Ascending aorta (tissue), 2 donors: ENCODE data around the gene DCTN1. TPM values are rescaled to one million over a fixed set of nuclear protein-coding genes. Genes with fewer than 3 reads are reported as not detected.

Source experiments
- DNase-seq, 2 donors: peaks; one replicate each; pipeline ENCODE4 v3.0.0-alpha.2; 2019; ENCODE audit warnings: low spot score in 2 of 2
- H3K27ac ChIP-seq, 2 donors: fragments of 200-600 bp; sonication (generic); one replicate each; pipeline ENCODE4 v1.5.1; 2016 to 2017; ENCODE audit warnings: mild to moderate bottlenecking in 1 of 2
- H3K27me3 ChIP-seq: fragments of 200-600 bp; sonication (generic); one replicate; pipeline ENCODE4 v1.5.1; 2017
- H3K36me3 ChIP-seq, 2 donors: fragments of 200-600 bp; sonication (generic); one replicate each; pipeline ENCODE4 v1.5.1; 2016
- H3K4me1 ChIP-seq, 2 donors: fragments of 200-600 bp; sonication (generic); one replicate each; pipeline ENCODE4 v1.5.1; 2016 to 2017; ENCODE audit warnings: mild to moderate bottlenecking in 1 of 2
- H3K4me3 ChIP-seq, 2 donors: fragments of 200-600 bp; sonication (generic); one replicate each; pipeline ENCODE4 v1.5.1; 2016 to 2017; ENCODE audit warnings: mild to moderate bottlenecking in 1 of 2
- H3K9me3 ChIP-seq, 2 donors: fragments of 200-600 bp; sonication (generic); one replicate each; pipeline ENCODE4 v1.5.1; 2016
- CTCF ChIP-seq, 3 experiments: fragments of 200-600 bp in 2 of 3; fragments of 450-650 bp in 1 of 3; sonication (generic) in 2 of 3; IDR thresholded peaks; one replicate each; pipeline ENCODE4 v1.5.1; 2016 to 2019; ENCODE audit warnings: antibody characterized with exemption in 3 of 3, mild to moderate bottlenecking in 1 of 3, moderate library complexity in 1 of 3
- intact Hi-C: fragments of 100-400 bp; cut with DNase I; formaldehyde crosslinking; loops from one replicate; pipeline ENCODE4 v1.15.1; 2023
- total RNA-seq: library from RNA; depleted of rRNA; stranded (reverse); fragments of >200 nt; gene quantifications from one replicate; pipeline ENCODE4 v1.1.0, GENCODE V29; 2016

The DCTN1 gene
- total RNA-seq, 1 donor from 2014 or later = 152 TPM

DNA sequence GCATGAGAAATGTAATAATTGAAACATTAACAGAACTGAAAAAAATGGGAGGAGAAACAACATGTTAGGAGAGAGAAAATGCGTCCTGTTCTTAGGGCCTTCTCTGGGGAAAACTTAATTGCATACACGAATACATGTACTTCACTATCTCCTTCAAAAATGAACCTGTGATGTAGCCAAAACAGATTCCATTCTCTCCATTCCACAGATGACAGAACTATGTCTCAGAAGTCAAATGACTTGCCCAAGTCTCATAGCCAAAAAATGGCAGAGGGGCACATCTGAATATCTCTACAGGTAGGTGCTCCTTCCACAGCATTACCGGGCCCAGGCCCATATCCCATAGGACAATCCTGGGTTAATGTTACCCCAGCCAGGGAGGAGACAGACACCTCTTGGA is 3.9 kb upstream of the DCTN1 start:
- Histone ChIP-seq H3K27ac (peak overlapping the region; percentile 44 to 71), H3K4me1 (peaks cover 15 to 48% of the 10 kb centered on the region in 2 donors), H3K27me3 (no peaks in the 10 kb centered on the region), H3K4me3 (no peak overlapping the region), H3K36me3 (no peaks in the 10 kb centered on the region), H3K9me3 (no peaks in the 10 kb centered on the region)
- intact Hi-C loops = no loop called here
- peak in 1 of 2 donors; percentile 35 for DNase-seq
- TF ChIP-seq CTCF (IDR thresholded peaks at IDR 0.05) = no peak

DNA sequence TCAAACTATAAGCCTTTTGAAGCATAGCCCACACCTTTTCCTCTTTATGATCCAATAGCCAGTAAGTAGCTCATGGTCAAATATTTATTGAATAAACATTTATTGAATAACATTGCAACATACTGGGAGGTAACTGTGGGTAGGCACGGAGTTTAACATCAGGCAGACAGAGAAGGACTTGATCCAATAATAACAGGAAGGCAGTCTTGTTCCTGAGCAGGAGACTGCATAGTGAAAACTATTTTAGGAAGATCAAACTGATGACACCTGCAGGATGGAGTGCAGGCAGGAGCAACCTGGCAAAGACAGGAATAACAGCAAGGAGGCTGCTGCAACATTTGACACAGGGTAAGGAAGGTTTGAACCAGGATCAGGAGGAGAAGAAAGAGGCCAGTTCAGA is 3.1 kb upstream of the DCTN1 start:
- intact Hi-C loops = no loop called here
- no peak overlapping the region for H3K4me3 ChIP-seq
- H3K4me1 ChIP-seq = peaks cover 15 to 48% of the 10 kb centered on the region in 2 donors
- no peaks in the 10 kb centered on the region for H3K9me3 ChIP-seq
- no peaks in the 10 kb centered on the region for H3K27me3 ChIP-seq
- peak overlapping the region; percentile 44 to 71 for H3K27ac ChIP-seq
- H3K36me3 ChIP-seq = peaks cover 0 to under 1% of the 10 kb centered on the region in 2 donors
- peak in 1 of 2 donors; percentile 60 for DNase-seq
- TF ChIP-seq CTCF (IDR thresholded peaks at IDR 0.05) = no peak

GRCh38 chr2:74381751-74382150 is 1.6 kb upstream of the DCTN1 start:
- Histone ChIP-seq H3K36me3 (peaks cover 11 to 15% of the 10 kb centered on the region in 2 donors), H3K4me1 (peaks cover 15 to 36% of the 10 kb centered on the region in 2 donors), H3K27me3 (no peaks in the 10 kb centered on the region), H3K4me3 (no peak overlapping the region), H3K9me3 (no peaks in the 10 kb centered on the region), H3K27ac (peak overlapping the region in 1 of 2 donors; percentile 17)
- peak in 1 of 2 donors; percentile 11 for DNase-seq
- intact Hi-C loops = no loop called here
- TF ChIP-seq CTCF (IDR thresholded peaks at IDR 0.05) = no peak

- TF ChIP-seq CTCF (IDR thresholded peaks at IDR 0.05) = no peak
- H3K4me1 ChIP-seq = peaks cover 14 to 39% of the 10 kb centered on the region in 2 donors
- H3K9me3 ChIP-seq = no peaks in the 10 kb centered on the region
- H3K27ac ChIP-seq = no peak overlapping the region
- peaks cover 18 to 24% of the 10 kb centered on the region in 2 donors for H3K36me3 ChIP-seq
- DNase-seq = no peak
- no peak overlapping the region for H3K4me3 ChIP-seq
- H3K27me3 ChIP-seq = no peaks in the 10 kb centered on the region
- intact Hi-C loops = no loop called here
Observed at GRCh38 chr2:74378007-74378406, 2.1 kb downstream of the DCTN1 start.

GRCh38 chr2:74375838-74376237 is 4.3 kb downstream of the DCTN1 start:
- Histone ChIP-seq H3K4me3 (no peak overlapping the region), H3K36me3 (peaks cover 25 to 36% of the 10 kb centered on the region in 2 donors), H3K27ac (no peak overlapping the region), H3K27me3 (no peaks in the 10 kb centered on the region), H3K9me3 (no peaks in the 10 kb centered on the region), H3K4me1 (peaks cover 9 to 29% of the 10 kb centered on the region in 2 donors)
- TF ChIP-seq CTCF (IDR thresholded peaks at IDR 0.05) = no peak
- DNase-seq = no peak
- intact Hi-C loops = loop anchor here (2.0 kb wide), 1 partner anchor 15 kb away; no protein-coding TSS in a partner anchor
